Astrocyte of the hippocampus (primary cell): Measurements from ENCODE around the gene PXYLP1.
A peak's percentile ranks its signal among the peaks of the same experiment; 100 is the strongest.

ENCODE experiments used
- DNase-seq: peaks from one replicate; pipeline ENCODE4 v3.0.0; 2011; ENCODE audit warnings: low read depth, low spot score

The PXYLP1 gene

DNA sequence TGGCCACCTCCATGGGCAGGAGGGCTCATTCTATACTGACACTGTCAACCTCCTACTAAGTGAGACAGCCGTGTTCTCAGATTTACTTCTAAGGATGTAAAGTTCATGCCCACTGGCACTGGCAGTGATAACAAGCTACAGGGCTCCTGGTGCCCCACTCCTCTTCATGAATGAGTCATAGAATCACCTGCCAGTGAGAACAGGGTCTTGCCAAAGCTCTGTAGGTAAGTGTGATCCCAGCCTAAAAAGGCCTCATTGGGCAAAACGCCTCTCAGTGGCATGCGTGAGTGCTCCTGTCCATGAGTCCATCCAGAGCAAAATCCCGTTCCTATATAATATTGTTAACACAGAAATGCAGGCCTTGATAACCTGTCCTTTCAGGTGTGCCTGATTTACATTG lies 17.4 kb downstream of the PXYLP1 start:
- DNase-seq = no peak

- DNase-seq = no peak
Observed at GRCh38 chr3:141250342-141250741, 18.7 kb downstream of the PXYLP1 start.

- DNase-seq = peak; percentile 49
Observed at GRCh38 chr3:141250828-141251227, 19.2 kb downstream of the PXYLP1 start.

DNA sequence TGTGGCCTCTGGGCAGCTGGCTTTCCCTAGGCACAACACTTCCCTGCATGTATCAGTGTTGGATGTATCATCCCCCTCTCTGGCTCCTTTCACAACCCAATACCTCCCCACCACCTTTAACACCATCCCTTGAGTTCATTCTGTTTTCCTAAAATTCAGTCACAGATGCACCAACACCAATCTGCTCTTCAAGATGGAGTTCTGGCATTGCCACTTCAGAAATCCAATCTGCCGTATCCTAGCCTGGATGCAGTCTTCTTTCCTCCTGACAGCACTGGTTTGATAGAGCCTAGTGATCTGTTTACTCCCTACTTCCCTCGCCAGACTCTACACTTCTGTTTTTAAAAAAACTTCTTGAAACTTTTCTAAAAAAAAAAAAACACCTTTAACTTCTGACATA lies 21.7 kb downstream of the PXYLP1 start:
- no peak for DNase-seq

- no peak for DNase-seq
Observed at GRCh38 chr3:141253811-141254210, 22.2 kb downstream of the PXYLP1 start.

DNA sequence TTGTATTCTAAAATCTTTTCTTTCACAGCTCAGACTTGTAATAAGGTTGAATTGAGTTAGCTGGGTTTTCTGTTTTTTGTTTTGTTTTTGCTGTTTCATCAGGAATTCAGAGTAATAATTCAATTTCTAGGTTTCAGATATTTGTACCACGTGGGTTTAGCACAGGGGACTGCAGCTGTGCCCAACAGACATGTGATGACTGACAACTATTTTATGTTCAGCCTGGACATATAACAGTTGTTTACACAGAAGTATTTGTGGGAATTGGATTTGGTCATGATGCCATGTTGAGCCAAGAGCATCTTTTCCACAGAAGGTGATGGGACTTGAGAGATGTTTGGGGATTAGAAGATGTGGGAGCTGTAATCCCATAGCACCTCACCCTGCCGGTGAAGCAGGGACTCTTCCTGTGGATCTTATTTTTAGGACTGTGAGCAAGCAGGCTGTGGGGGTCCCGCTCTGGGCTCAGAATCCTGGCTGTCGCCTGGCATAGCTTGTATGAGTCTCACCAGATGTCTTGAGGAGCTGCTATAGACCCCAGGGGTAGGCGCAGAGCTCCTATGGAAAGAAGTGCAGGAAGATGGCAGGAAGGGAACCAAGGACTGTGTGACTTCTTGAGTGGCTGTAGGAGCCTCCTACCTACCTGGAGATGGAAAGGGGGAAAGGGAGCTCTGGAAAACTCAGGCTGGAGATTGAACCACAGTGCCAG lies 23.7 kb downstream of the PXYLP1 start:
- DNase-seq = no peak

DNA sequence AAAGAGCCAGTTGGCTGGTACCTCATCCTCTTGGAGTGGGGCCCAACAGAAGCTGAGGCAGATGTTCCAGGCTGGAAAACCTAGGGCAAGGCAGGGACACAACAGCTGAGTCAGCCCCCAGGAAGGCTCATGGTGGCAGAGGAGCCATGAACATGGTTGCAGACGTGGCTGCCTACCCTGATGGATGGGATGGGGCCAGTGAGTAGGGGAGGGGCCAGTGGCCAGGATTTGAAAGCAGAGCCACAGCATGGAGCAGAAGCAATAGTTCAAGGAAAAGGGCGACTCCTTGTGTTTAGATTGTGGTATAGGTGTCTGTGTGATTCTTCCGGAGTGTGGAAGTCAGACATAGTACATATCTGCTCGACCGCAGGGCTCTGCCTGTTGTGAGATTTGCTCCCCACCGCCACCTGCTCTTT lies 24.2 kb downstream of the PXYLP1 start:
- DNase-seq = no peak

DNA sequence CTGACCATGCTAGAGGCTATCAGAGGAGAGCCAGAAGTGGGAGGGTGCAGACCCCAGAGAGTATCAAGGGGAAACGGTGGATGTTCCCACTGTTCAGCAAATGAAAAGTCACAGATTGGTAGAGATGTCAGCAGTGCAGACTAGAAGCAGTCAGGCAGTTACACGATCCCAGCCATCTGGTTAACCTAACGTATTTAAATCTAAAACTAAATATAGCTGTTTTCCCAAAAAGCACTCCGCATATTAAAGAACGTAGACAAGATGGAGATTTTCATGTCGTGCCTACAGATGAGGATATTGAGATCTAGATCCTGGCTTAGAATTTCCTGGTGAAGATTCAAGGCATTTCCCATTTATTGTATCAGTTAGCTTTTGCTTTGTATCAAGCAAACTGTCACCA lies 25.2 kb downstream of the PXYLP1 start:
- DNase-seq = no peak

DNA sequence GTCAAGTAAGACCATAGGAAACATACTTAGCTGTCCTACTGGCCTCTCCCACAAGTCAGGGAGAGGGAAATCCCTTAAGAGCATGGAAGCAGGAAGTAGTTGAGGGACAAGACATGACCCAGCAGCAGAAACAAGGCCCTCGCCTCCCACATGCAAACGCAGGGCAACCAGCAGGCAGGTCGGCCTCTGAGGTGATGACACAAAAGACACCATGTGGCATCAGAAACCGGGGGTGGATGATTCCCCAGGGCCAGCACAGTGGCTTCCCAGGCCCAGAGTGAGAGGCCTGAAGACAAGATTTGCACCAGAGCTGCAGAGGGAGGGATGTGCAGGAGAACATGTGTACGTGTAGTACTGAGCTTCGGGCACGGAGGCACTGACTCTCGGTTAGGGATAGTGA lies 26.3 kb downstream of the PXYLP1 start:
- no peak for DNase-seq

DNA sequence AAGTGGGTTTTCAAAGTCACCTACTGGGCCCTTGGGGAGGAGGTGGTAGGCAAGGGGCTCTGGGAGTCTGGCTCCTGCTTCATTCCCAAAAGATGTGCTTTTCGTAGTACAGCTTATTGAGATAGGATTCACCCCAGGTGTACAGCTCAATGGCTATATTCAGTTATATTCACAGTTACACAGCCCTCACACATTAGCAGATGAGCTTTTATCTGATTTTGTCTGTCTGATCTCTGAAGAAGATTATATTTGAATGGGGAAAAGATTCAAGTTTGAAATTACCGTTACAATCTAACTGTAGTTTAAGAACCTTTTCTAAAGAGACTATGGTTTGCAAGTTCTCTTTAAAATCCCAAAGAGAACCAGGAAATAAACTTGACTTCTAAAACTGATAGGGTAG lies 27.3 kb downstream of the PXYLP1 start:
- no peak for DNase-seq

DNA sequence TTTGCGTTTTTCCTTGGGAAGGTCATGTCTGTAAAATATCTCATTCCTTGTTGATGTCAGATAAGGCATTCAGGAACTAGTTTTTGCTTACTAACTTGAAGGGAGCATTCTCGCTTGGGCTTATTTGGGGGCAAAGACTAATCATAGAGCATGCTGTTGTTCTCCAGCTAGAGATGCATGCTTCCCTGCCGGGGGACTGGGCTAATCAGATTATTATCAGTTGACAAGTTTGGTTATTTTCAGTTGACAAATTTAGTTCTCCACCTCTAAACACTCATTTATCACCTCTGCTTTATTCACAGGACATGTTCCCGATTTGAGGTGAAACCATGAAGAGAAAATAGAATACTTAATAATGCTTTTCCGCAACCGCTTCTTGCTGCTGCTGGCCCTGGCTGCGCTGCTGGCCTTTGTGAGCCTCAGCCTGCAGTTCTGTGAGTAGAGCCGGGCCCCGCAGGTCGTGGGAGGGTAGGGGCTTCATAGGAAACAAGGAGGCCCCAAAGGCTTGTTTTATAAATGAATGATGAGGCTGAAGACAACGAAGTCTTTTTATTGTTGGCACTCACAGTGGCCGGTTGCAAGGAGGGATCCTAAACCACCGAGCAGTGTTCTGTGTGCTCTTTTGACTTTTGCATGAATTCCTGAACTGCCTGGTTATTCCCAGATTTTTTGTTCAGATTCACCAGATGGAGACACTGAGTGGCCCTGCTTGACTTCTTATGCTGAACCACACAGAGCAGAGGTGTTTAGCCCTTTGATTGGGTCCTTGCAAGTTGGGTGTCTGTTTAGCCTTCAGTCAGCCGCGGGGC lies 28.4 kb downstream of the PXYLP1 start:
- DNase-seq = no peak

- DNase-seq = no peak
Observed at GRCh38 chr3:141260630-141260927, 29.0 kb downstream of the PXYLP1 start.

DNA sequence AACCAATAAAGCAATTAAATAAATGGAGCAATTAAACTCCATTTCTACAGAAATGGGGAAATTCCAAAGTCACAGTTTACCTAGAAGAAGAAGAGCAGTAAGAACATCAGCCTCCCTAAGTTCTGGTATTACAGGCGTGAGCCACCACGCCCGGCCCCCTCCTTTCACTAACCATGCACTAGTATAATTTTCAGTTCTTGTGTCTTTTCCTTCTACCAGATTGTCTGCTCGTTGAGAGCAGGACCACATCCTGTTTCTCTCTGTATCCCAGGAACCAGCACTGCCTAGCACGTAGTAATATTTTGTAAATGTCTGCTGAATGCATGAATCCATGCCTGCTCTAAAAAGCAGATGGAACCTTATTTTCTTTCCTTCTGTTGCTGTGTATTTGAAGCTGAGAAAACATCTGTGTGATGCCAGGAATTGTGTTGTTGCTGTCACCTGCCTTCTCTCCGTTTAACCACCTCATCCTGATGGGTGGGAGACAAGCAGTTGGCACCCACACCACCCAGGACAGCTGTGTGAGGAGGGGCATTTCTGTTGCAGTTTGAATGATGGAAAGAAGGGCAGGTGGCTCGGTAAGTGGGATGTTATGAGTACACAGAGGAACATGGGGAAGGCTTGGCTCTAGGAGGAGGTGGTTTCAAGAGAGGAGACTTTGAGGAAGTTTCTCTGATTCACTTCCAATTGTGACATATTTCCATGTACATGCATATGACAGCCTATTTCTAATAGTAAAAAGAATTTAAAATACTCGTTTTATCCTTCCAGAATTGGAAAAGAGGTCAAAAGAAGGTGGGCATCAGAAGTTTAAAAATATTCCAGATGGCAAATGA lies 30.1 kb downstream of the PXYLP1 start:
- no peak for DNase-seq

DNA sequence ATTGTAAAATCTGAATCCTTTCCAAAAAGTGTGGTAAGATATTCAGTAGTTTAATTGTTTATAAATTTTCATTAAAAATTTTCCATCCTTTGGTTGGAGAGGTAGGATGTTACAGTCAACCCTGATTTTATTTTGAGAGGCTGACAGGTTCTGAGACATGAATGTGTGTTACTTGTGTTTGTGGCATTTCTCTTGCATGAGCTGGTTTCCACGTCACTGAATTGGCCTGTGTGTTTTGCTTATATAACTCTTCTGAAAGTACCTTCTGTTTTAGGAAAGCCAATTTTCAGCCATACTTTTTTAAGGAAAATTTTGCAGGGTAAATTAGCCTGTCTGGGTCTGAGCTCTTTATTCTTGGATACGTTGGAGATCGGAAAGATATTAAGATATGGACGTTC lies 30.7 kb downstream of the PXYLP1 start:
- peak; percentile 75 for DNase-seq

GRCh38 chr3:141266186-141266585 lies 34.6 kb downstream of the PXYLP1 start:
- DNase-seq = no peak

GRCh38 chr3:141266797-141267555 lies 35.4 kb downstream of the PXYLP1 start:
- DNase-seq = no peak

GRCh38 chr3:141267629-141268028 lies 36.0 kb downstream of the PXYLP1 start:
- no peak for DNase-seq

DNA sequence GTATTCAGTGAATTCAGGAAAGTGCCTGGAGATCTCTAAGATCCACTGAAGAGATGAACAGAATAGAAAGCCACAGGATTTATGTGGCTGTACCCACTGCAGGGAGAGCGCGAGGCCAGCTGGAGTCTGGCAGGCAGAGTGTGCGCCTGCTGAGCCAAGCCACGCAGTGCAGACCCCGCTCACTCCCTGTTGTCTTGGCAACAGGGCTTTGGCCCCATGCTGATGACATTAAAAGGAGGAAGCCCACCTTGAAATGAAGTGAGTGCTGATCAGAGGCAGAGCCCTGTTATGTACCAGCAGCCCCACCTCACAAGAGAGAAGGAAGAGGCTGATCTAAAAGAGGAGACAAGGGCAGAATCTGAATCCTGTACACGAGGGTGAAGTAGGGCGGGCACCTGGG lies 36.7 kb downstream of the PXYLP1 start:
- no peak for DNase-seq

GRCh38 chr3:141268791-141269190 lies 37.2 kb downstream of the PXYLP1 start:
- no peak for DNase-seq

DNA sequence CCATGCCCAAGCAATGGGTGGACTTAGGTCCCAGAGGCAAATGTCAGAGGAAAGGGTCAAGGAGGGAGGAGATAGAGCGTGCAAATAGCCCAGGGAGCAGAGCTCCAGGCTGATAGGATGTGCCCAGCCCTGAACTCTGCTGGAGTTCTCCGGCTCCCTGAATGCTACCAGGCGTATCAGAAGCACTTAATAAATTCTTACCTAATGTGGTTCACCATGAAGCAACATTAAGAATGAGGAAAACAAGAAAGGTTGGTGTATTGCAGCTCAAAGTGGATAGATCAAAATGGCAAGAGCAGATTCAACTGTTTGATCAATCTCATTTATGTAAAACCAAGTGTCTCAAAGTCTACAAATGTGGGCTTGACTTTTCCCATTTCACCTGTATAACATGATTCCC lies 38.3 kb downstream of the PXYLP1 start:
- DNase-seq = no peak

DNA sequence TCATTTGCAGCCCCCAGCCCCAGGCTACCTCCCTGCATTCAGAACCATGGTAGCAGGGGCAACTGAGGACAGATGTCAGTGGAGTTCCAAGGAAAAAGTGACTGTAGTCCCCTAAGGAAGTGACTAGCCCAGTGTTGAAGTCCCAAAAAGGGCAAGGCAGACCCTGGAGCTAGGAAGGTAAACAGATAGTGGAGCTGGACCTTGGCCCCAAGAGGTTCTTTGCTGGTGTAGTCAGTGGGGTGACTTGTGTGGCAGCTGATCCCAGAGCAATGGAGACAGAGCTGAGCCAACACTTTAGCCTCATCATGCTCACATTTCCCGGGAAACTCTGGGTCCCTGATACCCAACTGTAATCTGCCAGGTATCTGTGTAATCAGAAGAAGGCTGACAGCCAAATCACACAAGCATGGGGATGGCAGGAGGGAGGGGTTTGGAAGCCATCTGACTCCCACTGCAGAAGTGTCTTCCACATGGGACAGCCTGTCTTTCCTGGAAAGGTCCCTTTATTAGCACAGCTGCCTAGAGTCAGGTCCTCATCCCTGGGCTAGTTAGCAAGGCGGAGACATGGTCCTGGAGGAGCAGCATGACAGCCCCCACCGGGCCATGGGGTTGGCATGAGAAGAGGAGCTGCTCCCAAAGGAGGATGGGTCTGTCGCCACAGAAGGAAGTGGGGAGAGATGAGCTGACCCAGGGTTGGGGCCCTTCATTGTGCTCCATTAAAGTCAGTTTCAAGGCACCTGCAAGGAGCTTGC lies 39.8 kb downstream of the PXYLP1 start:
- DNase-seq = no peak
